Uterus (tissue), 4 donors: ENCODE results near the gene HSPA1A. TPM values are rescaled to one million over a fixed set of nuclear protein-coding genes. Genes with fewer than 3 reads are reported as not detected.

Source experiments
- DNase-seq, 2 donors: peaks; one replicate each; pipeline ENCODE4 v3.0.0-alpha.2; 2019 to 2020
- H3K27ac ChIP-seq, 2 donors: fragments of 200-600 bp; sonication (generic); 1 replicate in 1 of 2; 2 replicates in 1 of 2; pipeline ENCODE4 v1.5.1; 2016 to 2018
- H3K27me3 ChIP-seq, 2 donors: fragments of 200-600 bp; sonication (generic); one replicate each; pipeline ENCODE4 v1.5.1; 2018 to 2019; ENCODE audit warnings: control low read depth in 1 of 2
- H3K36me3 ChIP-seq, 2 donors: fragments of 200-600 bp; sonication (generic); one replicate each; pipeline ENCODE4 v1.5.1; 2019; ENCODE audit warnings: control low read depth in 1 of 2
- H3K4me1 ChIP-seq, 2 donors: fragments of 200-600 bp; sonication (generic); one replicate each; pipeline ENCODE4 v1.5.1; 2018 to 2019; ENCODE audit warnings: control low read depth in 1 of 2
- H3K4me3 ChIP-seq, 2 donors: fragments of 200-600 bp; sonication (generic); 1 replicate in 1 of 2; 2 replicates in 1 of 2; pipeline ENCODE4 v1.5.1; 2018 to 2019; ENCODE audit warnings: mild to moderate bottlenecking in 1 of 2
- H3K9me3 ChIP-seq, 2 donors: fragments of 200-600 bp; sonication (generic); one replicate each; pipeline ENCODE4 v1.5.1; 2019; ENCODE audit warnings: control low read depth in 1 of 2
- CTCF ChIP-seq, 4 experiments: fragments of 200-600 bp in 2 of 4; fragments of 450-650 bp in 2 of 4; sonication (generic) in 2 of 4; IDR thresholded peaks; one replicate each; pipeline ENCODE4 v1.5.1; 2016 to 2019; ENCODE audit warnings: antibody characterized with exemption in 4 of 4, mild to moderate bottlenecking in 2 of 4, moderate library complexity in 1 of 4
- POLR2A ChIP-seq, 2 donors: fragments of 450-650 bp; IDR thresholded peaks; one replicate each; pipeline ENCODE4 v1.6.1; 2016; ENCODE audit warnings: antibody characterized with exemption in 2 of 2, mild to moderate bottlenecking in 1 of 2, moderate library complexity in 1 of 2
- intact Hi-C: fragments of 100-400 bp; cut with DNase I; formaldehyde crosslinking; loops from one replicate; pipeline ENCODE4 v1.15.1; 2023; ENCODE audit warnings: low total_unique reads
- total RNA-seq, 4 donors: library from RNA; depleted of rRNA in 3 of 4; stranded (reverse); fragments of >200 nt in 3 of 4; gene quantifications; one replicate each; pipeline versions ENCODE4 v1.1.0 to v1.2.4, GENCODE V29; 2014 to 2023
- donor health status: DM: yes; HTN: yes; CAD: no.

The HSPA1A gene
- total RNA-seq, 4 donors from 2014 or later = 98.8 to 261 (median 170) TPM

- Histone ChIP-seq H3K27me3 (no peaks in the 10 kb centered on the region), H3K9me3 (no peaks in the 10 kb centered on the region), H3K27ac (peak overlapping the region; percentile 78 to 99), H3K36me3 (no peaks in the 10 kb centered on the region), H3K4me1 (peaks cover 0 to 9% of the 10 kb centered on the region in 2 donors), H3K4me3 (peak overlapping the region in 1 of 2 donors; percentile 50)
- intact Hi-C loops = loop anchor here (5.0 kb wide), 1 partner anchor 149 kb away; the partner anchor contains the start of gene LY6G5C
- DNase-seq = no peak
- no peak for TF ChIP-seq POLR2A (IDR thresholded peaks at IDR 0.05)
Measured at GRCh38 chr6:31831350-31832215, 16.2 kb downstream of the HSPA1A start.

- Histone ChIP-seq H3K36me3 (no peaks in the 10 kb centered on the region), H3K4me3 (peak overlapping the region; percentile 79 to 95), H3K4me1 (peaks cover 0 to 20% of the 10 kb centered on the region in 2 donors), H3K27ac (peak overlapping the region; percentile 91 to 99), H3K9me3 (no peaks in the 10 kb centered on the region), H3K27me3 (no peaks in the 10 kb centered on the region)
- intact Hi-C loops = loop anchor here (5.0 kb wide), 1 partner anchor 152 kb away; the partner anchor contains the start of gene LY6G5C
- TF ChIP-seq POLR2A (IDR thresholded peaks at IDR 0.05) (peak; percentile 60 to 71), CTCF (IDR thresholded peaks at IDR 0.05) (no peak)
- DNase-seq = peak; percentile 83 to 91
Measured at GRCh38 chr6:31834367-31835250, 19.3 kb downstream of the HSPA1A start.

- H3K4me1 ChIP-seq = peaks cover 0 to 18% of the 10 kb centered on the region in 2 donors
- intact Hi-C loops = no loop called here
- H3K36me3 ChIP-seq = no peaks in the 10 kb centered on the region
- H3K27me3 ChIP-seq = no peaks in the 10 kb centered on the region
- H3K9me3 ChIP-seq = no peaks in the 10 kb centered on the region
- H3K27ac ChIP-seq = peak overlapping the region; percentile 91 to 99
- TF ChIP-seq POLR2A (IDR thresholded peaks at IDR 0.05) (no peak), CTCF (IDR thresholded peaks at IDR 0.05) (no peak)
- DNase-seq = no peak
- peak overlapping the region; percentile 79 to 95 for H3K4me3 ChIP-seq
Measured at GRCh38 chr6:31836047-31836473, 20.7 kb downstream of the HSPA1A start.

- Histone ChIP-seq H3K36me3 (no peaks in the 10 kb centered on the region), H3K9me3 (no peaks in the 10 kb centered on the region), H3K4me1 (peaks cover 0 to 12% of the 10 kb centered on the region in 2 donors), H3K4me3 (peak overlapping the region; percentile 79 to 95), H3K27ac (peak overlapping the region; percentile 91 to 99), H3K27me3 (no peaks in the 10 kb centered on the region)
- DNase-seq = no peak
- intact Hi-C loops = no loop called here
- TF ChIP-seq CTCF (IDR thresholded peaks at IDR 0.05) (no peak), POLR2A (IDR thresholded peaks at IDR 0.05) (no peak)
Measured at GRCh38 chr6:31836474-31837368, 21.4 kb downstream of the HSPA1A start.
